Measurements from ENCODE around the gene FGR. TPM values are rescaled to one million over a fixed set of nuclear protein-coding genes. Genes with fewer than 3 reads are reported as not detected.

FGR gene
- total and polyA plus RNA-seq, 2 of the 13 experiments (the other 11 are each of a cell fraction or from before 2014, with no cell fraction given): not detected

DNA sequence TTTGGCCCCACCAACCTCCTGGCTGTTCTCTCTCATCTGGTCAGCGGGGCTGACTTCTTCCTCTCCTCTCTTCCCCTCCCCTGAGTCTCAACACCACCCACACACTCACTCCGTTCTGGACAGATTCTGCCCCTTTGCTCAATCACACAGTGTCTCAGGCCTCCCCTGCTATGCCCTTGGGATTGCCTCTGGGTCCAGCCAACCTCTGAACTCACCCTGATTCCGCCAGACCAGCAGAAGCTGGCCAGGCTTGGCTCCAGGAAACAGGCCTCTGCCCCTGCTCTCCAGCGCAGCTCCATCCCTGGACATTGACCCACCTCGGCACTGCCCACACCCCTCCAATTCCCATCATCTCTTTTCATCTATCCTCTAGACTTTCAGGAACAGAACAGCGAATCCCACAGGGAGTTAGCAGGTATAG lies 53.2 kb downstream of the FGR start (continued):
- TF ChIP-seq, protein P1, sequence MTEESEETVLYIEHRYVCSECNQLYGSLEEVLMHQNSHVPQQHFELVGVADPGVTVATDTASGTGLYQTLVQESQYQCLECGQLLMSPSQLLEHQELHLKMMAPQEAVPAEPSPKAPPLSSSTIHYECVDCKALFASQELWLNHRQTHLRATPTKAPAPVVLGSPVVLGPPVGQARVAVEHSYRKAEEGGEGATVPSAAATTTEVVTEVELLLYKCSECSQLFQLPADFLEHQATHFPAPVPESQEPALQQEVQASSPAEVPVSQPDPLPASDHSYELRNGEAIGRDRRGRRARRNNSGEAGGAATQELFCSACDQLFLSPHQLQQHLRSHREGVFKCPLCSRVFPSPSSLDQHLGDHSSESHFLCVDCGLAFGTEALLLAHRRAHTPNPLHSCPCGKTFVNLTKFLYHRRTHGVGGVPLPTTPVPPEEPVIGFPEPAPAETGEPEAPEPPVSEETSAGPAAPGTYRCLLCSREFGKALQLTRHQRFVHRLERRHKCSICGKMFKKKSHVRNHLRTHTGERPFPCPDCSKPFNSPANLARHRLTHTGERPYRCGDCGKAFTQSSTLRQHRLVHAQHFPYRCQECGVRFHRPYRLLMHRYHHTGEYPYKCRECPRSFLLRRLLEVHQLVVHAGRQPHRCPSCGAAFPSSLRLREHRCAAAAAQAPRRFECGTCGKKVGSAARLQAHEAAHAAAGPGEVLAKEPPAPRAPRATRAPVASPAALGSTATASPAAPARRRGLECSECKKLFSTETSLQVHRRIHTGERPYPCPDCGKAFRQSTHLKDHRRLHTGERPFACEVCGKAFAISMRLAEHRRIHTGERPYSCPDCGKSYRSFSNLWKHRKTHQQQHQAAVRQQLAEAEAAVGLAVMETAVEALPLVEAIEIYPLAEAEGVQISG (CRISPR knock-in tag; IDR thresholded peaks at IDR 0.05): peak; percentile 41; the same call in 1 of the 2 replicates
- TF ChIP-seq, protein P2, sequence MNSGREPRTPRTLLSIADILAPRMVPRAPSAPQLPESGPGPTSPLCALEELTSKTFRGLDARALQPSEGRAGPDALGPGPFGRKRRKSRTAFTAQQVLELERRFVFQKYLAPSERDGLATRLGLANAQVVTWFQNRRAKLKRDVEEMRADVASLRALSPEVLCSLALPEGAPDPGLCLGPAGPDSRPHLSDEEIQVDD (CRISPR knock-in tag; IDR thresholded peaks at IDR 0.05; ENCODE audit: borderline replicate concordance): no peak
- TF ChIP-seq, protein P3, sequence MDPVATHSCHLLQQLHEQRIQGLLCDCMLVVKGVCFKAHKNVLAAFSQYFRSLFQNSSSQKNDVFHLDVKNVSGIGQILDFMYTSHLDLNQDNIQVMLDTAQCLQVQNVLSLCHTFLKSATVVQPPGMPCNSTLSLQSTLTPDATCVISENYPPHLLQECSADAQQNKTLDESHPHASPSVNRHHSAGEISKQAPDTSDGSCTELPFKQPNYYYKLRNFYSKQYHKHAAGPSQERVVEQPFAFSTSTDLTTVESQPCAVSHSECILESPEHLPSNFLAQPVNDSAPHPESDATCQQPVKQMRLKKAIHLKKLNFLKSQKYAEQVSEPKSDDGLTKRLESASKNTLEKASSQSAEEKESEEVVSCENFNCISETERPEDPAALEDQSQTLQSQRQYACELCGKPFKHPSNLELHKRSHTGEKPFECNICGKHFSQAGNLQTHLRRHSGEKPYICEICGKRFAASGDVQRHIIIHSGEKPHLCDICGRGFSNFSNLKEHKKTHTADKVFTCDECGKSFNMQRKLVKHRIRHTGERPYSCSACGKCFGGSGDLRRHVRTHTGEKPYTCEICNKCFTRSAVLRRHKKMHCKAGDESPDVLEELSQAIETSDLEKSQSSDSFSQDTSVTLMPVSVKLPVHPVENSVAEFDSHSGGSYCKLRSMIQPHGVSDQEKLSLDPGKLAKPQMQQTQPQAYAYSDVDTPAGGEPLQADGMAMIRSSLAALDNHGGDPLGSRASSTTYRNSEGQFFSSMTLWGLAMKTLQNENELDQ (CRISPR knock-in tag; IDR thresholded peaks at IDR 0.05; ENCODE audit: borderline replicate concordance): no peak
- TF ChIP-seq, protein P4, sequence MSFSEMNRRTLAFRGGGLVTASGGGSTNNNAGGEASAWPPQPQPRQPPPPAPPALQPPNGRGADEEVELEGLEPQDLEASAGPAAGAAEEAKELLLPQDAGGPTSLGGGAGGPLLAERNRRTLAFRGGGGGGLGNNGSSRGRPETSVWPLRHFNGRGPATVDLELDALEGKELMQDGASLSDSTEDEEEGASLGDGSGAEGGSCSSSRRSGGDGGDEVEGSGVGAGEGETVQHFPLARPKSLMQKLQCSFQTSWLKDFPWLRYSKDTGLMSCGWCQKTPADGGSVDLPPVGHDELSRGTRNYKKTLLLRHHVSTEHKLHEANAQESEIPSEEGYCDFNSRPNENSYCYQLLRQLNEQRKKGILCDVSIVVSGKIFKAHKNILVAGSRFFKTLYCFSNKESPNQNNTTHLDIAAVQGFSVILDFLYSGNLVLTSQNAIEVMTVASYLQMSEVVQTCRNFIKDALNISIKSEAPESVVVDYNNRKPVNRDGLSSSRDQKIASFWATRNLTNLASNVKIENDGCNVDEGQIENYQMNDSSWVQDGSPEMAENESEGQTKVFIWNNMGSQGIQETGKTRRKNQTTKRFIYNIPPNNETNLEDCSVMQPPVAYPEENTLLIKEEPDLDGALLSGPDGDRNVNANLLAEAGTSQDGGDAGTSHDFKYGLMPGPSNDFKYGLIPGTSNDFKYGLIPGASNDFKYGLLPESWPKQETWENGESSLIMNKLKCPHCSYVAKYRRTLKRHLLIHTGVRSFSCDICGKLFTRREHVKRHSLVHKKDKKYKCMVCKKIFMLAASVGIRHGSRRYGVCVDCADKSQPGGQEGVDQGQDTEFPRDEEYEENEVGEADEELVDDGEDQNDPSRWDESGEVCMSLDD (CRISPR knock-in tag; IDR thresholded peaks at IDR 0.05; ENCODE audit: borderline replicate concordance): no peak
- TF ChIP-seq ZNF644 (CRISPR knock-in tag; IDR thresholded peaks at IDR 0.05; ENCODE audit: low read depth) (0 out of 2 replicates have a peak, but pooled peaks have one; percentile 6), ZMYM3 (CRISPR knock-in tag; IDR thresholded peaks at IDR 0.05) (peak; percentile 43; the same call in 1 of the 2 replicates), ZNF572 (CRISPR knock-in tag; IDR thresholded peaks at IDR 0.05) (no peak), TRIM24 (CRISPR knock-in tag; IDR thresholded peaks at IDR 0.05) (no peak), FOXO1 (CRISPR knock-in tag; IDR thresholded peaks at IDR 0.05) (no peak), POLR2A (IDR thresholded peaks at IDR 0.05; ENCODE audit: insufficient read depth in 1 of 2, low read depth in 2 of 2, low read length in 2 of 2) (no peak), HOXA9 (CRISPR knock-in tag; IDR thresholded peaks at IDR 0.05; ENCODE audit: borderline replicate concordance) (no peak)
- TF ChIP-seq, protein P5, sequence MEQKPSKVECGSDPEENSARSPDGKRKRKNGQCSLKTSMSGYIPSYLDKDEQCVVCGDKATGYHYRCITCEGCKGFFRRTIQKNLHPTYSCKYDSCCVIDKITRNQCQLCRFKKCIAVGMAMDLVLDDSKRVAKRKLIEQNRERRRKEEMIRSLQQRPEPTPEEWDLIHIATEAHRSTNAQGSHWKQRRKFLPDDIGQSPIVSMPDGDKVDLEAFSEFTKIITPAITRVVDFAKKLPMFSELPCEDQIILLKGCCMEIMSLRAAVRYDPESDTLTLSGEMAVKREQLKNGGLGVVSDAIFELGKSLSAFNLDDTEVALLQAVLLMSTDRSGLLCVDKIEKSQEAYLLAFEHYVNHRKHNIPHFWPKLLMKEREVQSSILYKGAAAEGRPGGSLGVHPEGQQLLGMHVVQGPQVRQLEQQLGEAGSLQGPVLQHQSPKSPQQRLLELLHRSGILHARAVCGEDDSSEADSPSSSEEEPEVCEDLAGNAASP (CRISPR knock-in tag; IDR thresholded peaks at IDR 0.05; ENCODE audit: borderline replicate concordance): no peak
- TF ChIP-seq, protein P6, sequence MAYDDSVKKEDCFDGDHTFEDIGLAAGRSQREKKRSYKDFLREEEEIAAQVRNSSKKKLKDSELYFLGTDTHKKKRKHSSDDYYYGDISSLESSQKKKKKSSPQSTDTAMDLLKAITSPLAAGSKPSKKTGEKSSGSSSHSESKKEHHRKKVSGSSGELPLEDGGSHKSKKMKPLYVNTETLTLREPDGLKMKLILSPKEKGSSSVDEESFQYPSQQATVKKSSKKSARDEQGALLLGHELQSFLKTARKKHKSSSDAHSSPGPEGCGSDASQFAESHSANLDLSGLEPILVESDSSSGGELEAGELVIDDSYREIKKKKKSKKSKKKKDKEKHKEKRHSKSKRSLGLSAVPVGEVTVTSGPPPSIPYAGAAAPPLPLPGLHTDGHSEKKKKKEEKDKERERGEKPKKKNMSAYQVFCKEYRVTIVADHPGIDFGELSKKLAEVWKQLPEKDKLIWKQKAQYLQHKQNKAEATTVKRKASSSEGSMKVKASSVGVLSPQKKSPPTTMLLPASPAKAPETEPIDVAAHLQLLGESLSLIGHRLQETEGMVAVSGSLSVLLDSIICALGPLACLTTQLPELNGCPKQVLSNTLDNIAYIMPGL (CRISPR knock-in tag; IDR thresholded peaks at IDR 0.05; ENCODE audit: borderline replicate concordance in 1 of 2, low read depth in 1 of 2): no peak
- TF ChIP-seq, protein P7, sequence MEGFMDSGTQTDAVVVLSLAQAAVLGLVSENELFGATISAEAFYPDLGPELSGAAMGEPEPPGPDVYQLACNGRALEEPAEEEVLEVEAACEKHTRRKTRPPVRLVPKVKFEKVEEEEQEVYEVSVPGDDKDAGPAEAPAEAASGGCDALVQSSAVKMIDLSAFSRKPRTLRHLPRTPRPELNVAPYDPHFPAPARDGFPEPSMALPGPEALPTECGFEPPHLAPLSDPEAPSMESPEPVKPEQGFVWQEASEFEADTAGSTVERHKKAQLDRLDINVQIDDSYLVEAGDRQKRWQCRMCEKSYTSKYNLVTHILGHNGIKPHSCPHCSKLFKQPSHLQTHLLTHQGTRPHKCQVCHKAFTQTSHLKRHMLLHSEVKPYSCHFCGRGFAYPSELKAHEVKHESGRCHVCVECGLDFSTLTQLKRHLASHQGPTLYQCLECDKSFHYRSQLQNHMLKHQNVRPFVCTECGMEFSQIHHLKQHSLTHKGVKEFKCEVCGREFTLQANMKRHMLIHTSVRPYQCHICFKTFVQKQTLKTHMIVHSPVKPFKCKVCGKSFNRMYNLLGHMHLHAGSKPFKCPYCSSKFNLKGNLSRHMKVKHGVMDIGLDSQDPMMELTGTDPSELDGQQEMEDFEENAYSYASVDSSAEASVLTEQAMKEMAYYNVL (CRISPR knock-in tag; IDR thresholded peaks at IDR 0.05; ENCODE audit: borderline replicate concordance): peak; percentile 77; the same call in 1 of the 2 replicates
